K562 (cell line): ENCODE measurements around the gene NUDT1.

Experiments
- NRF1 ChIP-seq, 2 experiments: fragments of 450-650 bp; IDR thresholded peaks in 1 of 2; conservative IDR thresholded peaks in 1 of 2; 2 replicates each; pipeline ENCODE4 v1.6.1; 2014; ENCODE audit warnings: mild to moderate bottlenecking in 2 of 2
- PML ChIP-seq: IDR thresholded peaks from 2 replicates; pipeline ENCODE4 v1.6.1; 2012; ENCODE audit warnings: low read length, inconsistent platforms
- POLR2A ChIP-seq: fragments of 450-650 bp; conservative IDR thresholded peaks from 2 replicates; pipeline ENCODE4 v1.6.1; 2016
- RBBP5 ChIP-seq: fragments of 200-600 bp; sonication (generic); IDR thresholded peaks from 2 replicates; pipeline ENCODE4 v1.6.1; 2012; ENCODE audit warnings: borderline replicate concordance, mild to moderate bottlenecking, low read length, control low read depth, inconsistent platforms; ENCODE audit not compliant: insufficient read depth, poor library complexity, severe bottlenecking
- SRF ChIP-seq, 2 experiments: fragments of 250-450, 450-650 bp in 1 of 2; sonication (Bioruptor Pico) in 1 of 2; sonication (generic) in 1 of 2; formaldehyde crosslinking; IDR thresholded peaks; 2 replicates each; pipeline versions ENCODE4 v1.5.0 to v1.5.1; 2020 to 2022; ENCODE audit warnings: mild to moderate bottlenecking in 1 of 2, missing genetic modification reagents in 1 of 2
- TCF7L2 ChIP-seq: fragments of 150-350 bp; IDR thresholded peaks from 2 replicates; pipeline ENCODE4 v1.6.1; 2016; ENCODE audit warnings: low read depth, mild to moderate bottlenecking, low read length, moderate library complexity
- TF ChIP-seq, protein P1 (sequence below): IDR thresholded peaks from 2 replicates; pipeline ENCODE4 v1.6.1; 2012; ENCODE audit warnings: low read depth, low read length, improper control_type of control experiment, borderline replicate concordance
- TF ChIP-seq, protein P2 (sequence below): sonication (generic); formaldehyde crosslinking; IDR thresholded peaks from 2 replicates; pipeline ENCODE4 v1.9.0; 2022; ENCODE audit warnings: mild to moderate bottlenecking, missing genetic modification reagents
- TF ChIP-seq, protein P3 (sequence below), 3 experiments: IDR thresholded peaks in 2 of 3; conservative IDR thresholded peaks in 1 of 3; 2 replicates each; pipeline ENCODE4 v1.5.1; 2011 to 2012; ENCODE audit warnings: low read length in 3 of 3, mild to moderate bottlenecking in 3 of 3, control low read depth in 2 of 3, improper control_type of control experiment in 1 of 3, inconsistent platforms in 1 of 3, low read depth in 1 of 3, mixed read lengths in 1 of 3, moderate library complexity in 1 of 3; ENCODE audit not compliant: insufficient read depth in 2 of 3
- TF ChIP-seq, protein P4 (sequence below): fragments of 250-450 bp; sonication (Bioruptor Pico); IDR thresholded peaks from 2 replicates; pipeline ENCODE4 v1.9.0; 2021; ENCODE audit warnings: mild to moderate bottlenecking
- TF ChIP-seq, protein P5 (sequence below): fragments of 250-450 bp; sonication (Bioruptor Pico); IDR thresholded peaks from 2 replicates; pipeline ENCODE4 v1.5.1; 2021; ENCODE audit warnings: mild to moderate bottlenecking
- TF ChIP-seq, protein P6 (sequence below), 2 experiments: fragments of 450-650 bp; IDR thresholded peaks; 2 replicates each; pipeline ENCODE4 v1.6.1; 2016

DNA sequence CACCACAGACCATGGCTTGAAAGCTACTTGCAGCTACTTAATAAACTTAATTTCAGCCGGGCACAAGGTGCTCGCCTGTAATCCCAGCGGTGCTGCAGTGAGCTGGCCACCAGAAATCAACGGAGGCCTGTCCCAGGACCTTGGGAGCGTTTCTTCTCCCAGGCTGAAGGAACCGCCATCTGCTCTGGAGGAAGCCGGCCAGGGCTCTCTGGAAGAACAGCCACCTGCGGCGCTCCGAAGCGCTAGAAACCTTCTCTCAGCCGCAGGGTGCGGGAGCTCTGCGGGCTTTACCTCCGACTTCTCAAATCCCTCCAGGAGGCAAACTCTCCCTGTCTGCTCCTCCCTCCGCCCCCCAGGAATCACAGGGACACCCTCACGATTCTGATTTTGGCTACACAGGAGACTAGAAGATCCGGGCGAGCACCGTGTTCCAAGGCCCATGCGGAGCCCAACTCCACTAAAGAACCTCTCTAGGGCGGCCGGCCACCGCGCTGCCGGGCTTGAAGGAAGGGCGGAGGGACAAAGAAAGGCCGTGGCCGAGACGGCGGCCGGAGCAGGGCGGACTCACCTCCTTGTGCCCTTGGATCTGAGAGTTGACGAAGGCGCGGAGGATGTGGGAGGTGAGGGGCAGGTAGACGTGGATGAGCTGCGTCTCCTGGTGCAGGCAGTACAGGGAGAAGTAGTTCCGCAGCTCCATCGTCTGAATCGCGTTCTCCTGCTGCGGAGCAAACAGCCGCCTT, 14.4 kb downstream of the NUDT1 start:
- TF ChIP-seq, protein P1, sequence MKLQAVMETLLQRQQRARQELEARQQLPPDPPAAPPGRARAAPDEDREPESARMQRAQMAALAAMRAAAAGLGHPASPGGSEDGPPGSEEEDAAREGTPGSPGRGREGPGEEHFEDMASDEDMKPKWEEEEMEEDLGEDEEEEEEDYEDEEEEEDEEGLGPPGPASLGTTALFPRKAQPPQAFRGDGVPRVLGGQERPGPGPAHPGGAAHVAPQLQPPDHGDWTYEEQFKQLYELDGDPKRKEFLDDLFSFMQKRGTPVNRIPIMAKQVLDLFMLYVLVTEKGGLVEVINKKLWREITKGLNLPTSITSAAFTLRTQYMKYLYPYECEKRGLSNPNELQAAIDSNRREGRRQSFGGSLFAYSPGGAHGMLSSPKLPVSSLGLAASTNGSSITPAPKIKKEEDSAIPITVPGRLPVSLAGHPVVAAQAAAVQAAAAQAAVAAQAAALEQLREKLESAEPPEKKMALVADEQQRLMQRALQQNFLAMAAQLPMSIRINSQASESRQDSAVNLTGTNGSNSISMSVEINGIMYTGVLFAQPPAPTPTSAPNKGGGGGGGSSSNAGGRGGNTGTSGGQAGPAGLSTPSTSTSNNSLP = no peak
- TF ChIP-seq, protein P2, sequence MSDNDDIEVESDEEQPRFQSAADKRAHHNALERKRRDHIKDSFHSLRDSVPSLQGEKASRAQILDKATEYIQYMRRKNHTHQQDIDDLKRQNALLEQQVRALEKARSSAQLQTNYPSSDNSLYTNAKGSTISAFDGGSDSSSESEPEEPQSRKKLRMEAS = no peak
- TF ChIP-seq, protein P3, sequence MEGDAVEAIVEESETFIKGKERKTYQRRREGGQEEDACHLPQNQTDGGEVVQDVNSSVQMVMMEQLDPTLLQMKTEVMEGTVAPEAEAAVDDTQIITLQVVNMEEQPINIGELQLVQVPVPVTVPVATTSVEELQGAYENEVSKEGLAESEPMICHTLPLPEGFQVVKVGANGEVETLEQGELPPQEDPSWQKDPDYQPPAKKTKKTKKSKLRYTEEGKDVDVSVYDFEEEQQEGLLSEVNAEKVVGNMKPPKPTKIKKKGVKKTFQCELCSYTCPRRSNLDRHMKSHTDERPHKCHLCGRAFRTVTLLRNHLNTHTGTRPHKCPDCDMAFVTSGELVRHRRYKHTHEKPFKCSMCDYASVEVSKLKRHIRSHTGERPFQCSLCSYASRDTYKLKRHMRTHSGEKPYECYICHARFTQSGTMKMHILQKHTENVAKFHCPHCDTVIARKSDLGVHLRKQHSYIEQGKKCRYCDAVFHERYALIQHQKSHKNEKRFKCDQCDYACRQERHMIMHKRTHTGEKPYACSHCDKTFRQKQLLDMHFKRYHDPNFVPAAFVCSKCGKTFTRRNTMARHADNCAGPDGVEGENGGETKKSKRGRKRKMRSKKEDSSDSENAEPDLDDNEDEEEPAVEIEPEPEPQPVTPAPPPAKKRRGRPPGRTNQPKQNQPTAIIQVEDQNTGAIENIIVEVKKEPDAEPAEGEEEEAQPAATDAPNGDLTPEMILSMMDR (IDR thresholded peaks at IDR 0.05 in 2 of 3, conservative IDR thresholded peaks at IDR 0.05 in 1 of 3; ENCODE audit: insufficient read depth in 2 of 3, low read depth in 1 of 3, low read length in 3 of 3) = no peak
- no peak for TF ChIP-seq PML
- TF ChIP-seq, protein P4, sequence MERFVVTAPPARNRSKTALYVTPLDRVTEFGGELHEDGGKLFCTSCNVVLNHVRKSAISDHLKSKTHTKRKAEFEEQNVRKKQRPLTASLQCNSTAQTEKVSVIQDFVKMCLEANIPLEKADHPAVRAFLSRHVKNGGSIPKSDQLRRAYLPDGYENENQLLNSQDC = no peak
- no peak for TF ChIP-seq TCF7L2
- TF ChIP-seq, protein P5, sequence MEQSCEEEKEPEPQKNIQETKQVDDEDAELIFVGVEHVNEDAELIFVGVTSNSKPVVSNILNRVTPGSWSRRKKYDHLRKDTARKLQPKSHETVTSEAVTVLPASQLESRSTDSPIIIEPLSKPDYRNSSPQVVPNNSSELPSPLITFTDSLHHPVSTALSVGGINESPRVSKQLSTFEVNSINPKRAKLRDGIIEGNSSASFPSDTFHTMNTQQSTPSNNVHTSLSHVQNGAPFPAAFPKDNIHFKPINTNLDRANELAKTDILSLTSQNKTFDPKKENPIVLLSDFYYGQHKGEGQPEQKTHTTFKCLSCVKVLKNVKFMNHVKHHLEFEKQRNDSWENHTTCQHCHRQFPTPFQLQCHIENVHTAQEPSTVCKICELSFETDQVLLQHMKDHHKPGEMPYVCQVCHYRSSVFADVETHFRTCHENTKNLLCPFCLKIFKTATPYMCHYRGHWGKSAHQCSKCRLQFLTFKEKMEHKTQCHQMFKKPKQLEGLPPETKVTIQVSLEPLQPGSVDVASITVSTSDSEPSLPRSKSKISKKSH (CRISPR knock-in tag) = no peak
- TF ChIP-seq, protein P6, sequence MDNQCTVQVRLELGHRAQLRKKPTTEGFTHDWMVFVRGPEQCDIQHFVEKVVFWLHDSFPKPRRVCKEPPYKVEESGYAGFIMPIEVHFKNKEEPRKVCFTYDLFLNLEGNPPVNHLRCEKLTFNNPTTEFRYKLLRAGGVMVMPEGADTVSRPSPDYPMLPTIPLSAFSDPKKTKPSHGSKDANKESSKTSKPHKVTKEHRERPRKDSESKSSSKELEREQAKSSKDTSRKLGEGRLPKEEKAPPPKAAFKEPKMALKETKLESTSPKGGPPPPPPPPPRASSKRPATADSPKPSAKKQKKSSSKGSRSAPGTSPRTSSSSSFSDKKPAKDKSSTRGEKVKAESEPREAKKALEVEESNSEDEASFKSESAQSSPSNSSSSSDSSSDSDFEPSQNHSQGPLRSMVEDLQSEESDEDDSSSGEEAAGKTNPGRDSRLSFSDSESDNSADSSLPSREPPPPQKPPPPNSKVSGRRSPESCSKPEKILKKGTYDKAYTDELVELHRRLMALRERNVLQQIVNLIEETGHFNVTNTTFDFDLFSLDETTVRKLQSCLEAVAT (IDR thresholded peaks at IDR 0.05) = no peak
- TF ChIP-seq NRF1 (conservative IDR thresholded peaks at IDR 0.05 in 1 of 2, IDR thresholded peaks at IDR 0.05 in 1 of 2) = no peak
- TF ChIP-seq RBBP5 = no peak
- TF ChIP-seq POLR2A = no peak
- TF ChIP-seq SRF (CRISPR knock-in tag; IDR thresholded peaks at IDR 0.05) = no peak
